CD4-positive, alpha-beta T cell treated with Interferon alpha-2 for 1 hour (primary cell): ENCODE results near the gene TMEM121.
A peak's percentile ranks its signal among the peaks of the same experiment; 100 is the strongest.

Source experiments
- DNase-seq, 2 donors: peaks; one replicate each; pipeline ENCODE4 v3.0.0-alpha.2; 2020 to 2022

Gene TMEM121

DNA sequence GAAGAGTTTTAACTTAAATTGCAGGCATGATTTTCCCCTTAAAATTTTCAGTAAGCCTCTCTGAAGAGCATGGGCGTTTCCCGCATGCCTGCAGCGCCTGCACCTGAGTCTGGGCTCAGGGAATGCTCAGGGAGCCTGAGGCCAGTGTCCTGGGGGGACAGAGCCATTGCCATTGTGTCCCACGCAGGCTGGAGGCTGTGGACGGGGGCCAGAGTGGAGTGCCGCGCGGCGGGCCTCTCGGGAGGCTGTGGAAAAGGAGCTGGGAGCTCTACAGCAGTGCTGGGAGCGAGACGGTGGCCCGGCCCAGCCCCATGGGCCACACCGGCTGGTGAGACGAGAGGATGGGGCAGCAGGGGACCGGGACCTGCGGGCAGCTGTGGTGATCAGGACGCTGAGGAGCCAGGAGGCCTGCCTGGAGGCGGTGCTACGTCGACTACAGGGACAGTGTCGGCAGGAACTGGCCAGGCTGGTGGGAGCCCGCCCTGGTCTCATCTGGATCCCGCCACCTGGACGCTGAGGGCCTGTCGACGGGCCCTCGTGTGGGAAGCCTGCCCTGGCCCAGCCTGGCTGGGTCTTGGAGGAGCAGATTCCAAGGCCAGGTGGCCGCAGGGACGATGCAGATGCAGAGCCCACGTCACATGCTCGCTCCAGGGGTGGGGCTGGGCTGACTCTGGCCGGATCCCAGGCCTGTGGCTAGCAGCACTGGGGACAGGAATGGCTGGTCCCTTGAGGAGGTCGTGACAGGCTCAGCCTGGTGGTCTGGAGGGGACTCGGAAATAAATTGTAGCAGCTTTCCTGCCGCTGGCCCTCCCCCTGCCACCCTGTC, 27.7 kb upstream of the TMEM121 start:
- no peak for DNase-seq

DNA sequence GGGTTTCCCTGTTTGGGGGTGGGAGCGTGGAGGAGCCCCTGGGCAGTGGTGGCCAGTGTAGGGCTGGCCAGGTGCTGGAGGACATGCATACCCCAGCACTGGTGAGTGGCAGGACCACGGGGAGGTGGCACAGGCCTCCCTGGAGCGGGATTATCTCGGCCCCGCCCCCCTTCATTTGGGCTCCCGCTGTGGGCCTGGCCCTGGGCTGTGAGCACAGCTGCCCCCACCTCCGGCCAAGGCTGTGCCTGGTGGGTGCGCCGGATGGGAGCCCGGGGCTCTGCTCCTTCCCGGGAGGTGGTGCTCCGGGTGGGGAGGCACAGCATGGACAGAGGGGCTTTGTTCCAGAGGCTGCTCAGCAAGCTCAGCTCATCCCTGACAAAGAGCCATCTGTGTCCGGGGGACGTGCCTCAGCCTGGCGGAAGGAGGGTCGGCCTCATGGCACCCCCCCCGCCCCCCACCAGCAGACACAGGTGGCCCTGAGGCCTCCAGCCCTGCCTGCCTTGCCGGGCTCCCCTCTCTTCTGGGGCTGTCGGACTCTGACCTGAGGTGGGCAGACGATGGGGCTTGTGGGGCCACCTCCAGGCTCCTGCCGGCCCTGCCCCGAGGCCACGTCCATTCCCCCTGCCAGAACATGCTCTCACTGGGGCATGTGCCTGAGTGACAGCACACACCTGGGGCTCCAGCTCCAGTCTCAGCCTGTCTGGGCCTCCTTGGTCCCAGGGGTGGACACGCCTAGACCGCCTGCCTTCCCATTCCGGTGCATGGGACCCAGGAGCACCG, 26.9 kb upstream of the TMEM121 start:
- DNase-seq: peak in 1 of 2 donors; percentile 19

DNA sequence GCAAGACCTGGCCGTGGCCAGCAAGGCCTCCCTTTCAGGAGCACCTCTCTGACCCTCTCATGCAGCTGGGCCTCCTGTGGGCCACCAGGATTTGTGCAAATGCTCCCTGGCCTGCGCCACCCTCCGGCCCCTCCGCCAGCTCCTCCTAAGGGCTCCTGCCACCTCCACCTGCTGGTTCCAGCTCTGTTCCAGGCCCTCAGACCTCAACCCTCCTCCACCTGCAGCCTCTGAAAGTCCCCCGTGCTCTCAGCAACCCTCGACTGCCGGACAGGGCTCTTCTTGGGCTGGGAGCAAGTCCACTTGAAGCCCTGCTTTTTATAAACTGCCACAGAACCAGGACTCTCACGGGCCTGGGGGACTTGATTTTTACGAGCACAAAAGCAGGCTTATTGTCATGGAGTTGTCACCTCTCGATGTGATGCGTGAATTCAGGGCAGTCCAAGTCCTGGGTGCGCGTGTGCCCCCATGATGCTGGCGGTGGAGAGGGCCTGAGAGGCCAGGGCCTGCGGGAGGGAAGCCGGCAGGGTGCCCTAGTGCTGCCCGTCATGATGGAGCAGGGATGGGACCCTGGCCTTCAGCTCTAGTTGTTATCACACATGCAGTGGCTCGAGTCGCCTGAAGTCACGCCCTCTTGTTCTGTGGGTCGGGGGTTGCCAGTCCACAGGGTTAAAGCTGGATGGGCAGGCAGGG, 26.2 kb upstream of the TMEM121 start:
- DNase-seq: peak in 1 of 2 donors; percentile 21

DNA sequence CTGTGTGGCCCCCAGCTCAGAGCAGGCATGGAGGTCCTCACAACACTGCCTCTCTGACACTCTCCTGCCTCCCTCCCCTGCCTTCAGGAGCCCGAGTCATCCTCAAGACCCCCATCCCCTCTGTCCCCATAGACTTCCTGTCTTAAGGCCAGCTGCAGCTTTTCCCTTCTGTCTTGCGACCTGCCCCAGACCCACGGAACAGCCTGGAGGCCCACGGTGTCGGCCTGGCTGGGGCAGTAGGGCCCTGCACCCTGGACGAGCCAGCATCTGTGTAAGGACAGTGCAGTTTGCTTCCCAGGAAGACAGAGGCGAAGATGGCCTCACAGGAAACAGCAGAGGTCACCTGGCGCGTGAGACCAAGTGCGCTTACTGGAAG, 25.7 kb upstream of the TMEM121 start:
- peak in 1 of 2 donors; percentile 19 for DNase-seq

DNA sequence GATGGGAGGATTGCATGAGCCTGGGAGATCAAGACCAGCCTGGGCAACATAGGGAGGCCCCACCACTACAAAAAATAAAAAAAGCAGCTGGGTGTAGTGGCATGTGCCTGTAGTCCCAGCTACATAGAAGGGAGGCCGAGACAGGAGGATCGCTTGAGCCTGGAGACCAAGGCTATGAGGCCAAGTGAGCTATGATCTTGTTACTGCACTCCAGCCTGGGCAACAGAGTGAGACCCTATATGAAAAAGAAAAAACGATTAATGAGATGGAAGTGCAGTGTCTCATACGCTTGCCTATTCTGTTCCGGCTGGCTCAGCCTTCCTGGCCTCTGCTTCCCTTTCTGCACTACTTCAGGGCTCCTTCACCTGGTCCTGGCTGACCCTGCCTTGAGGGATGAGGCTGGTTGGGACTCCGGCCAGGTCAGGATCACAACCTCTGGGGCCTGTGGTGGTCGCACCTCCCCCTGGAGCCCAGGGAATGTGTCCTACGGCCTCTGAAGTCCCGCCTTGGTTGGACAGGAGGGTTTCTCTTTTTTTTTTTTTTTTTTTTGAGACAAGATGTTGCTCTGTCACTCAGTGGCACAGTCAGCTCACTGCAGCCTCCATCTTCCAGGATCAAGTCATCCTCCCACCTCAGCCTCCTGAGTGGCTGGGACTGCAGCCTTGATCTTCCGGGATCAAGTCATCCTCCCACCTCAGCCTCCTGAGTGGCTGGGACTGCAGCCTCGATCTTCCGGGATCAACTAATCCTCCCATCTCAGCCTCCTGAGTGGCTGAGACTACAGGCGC, 24.7 kb upstream of the TMEM121 start:
- DNase-seq: peak in 1 of 2 donors; percentile 14

DNA sequence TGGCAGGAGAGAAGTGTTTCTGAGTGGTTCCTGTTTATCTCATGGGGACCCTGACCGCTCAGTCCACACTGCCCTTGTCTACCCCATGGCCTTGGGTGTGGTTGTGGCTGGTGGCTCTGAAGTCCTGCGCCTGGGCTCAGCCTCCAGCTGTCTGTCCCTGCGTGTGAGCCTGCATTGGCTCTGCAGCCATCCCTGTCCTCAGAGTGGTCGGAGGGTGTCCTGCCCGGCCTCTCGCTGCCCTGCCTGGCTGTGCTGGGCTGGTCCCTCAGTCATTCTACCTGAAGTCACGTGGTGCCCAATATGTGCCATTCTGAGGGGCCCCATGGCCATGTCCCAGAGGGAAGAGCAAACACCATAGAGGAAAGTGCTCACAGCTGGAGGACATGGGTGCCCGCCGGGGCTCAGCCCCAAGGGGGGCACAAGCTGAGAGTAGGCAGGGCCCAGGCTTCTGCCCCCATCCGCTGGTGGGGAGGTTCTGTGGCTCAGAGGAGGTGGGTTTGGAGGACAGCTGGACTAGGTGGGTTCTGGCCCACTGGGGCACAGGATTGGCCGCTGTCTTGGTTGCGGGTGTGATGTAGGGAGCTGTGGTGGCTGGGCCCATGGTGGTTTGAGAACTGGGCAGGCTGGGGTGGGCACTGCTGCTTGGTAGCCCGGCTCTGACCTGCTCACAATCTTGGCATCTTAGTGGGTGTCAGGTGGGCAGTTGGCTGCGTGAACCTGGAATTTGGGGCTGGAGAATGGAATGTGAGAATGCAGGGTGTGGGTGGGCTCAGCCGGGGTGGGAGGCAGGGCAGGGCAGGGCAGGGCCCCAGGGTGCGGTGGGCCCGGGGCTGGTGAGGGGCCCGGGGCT, 23.7 kb upstream of the TMEM121 start:
- DNase-seq: peak in 1 of 2 donors; percentile 24

DNA sequence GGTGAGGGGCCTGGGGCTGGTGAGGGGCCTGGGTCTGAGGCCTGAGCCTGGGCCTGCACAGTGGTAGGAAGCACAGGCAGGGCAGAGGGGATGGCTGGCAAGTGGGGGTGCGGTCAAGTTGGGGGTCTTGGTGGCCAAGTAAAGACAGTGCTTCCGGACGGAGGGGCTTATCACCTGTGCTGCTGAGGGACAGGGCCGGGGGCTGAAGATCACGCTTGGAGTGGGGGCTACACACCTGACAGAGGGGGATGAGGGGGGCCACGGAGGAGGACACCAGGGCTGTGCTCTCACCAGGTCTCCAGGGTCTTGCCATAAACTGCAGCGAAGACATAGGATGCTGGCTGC, 23.1 kb upstream of the TMEM121 start:
- DNase-seq: peak in 1 of 2 donors; percentile 15

DNA sequence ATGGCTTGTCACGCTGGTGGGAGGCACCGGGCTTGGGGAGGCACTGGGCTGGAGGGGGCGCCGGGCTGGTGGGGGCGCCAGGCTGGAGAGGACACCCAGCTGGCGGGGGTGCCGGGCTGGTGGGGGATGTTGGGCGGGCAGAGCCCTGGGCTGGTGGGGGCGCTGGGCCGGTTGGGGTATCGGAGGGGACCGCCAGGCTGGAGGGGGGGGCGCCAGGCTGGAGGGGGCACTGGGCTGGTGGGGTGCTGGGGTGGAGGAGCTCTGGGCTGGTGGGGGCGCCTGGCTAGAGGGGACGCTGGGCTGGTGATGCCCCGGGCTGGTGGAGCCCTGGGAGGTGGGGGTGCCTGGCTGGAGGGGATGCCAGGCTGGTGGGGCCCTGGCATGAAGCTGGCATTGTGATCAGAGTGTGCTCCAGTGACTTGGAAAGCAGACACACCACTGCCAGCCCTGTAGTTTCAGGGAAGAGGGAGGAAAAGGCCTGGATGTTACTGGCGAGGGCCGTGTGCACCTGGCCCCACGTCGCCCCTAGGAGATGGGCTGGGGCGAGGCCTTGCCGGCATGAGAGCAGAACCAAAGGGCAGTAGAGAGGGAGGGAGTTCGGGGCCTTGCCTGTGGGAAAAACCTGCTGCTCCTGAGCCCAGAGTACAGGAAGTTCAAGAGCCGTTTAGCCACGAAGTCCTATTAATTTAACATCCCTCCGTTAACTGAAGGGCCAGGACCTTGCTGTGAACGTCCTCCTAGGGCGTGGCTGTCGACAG, 22.3 kb upstream of the TMEM121 start:
- DNase-seq: peak in 1 of 2 donors; percentile 14

DNA sequence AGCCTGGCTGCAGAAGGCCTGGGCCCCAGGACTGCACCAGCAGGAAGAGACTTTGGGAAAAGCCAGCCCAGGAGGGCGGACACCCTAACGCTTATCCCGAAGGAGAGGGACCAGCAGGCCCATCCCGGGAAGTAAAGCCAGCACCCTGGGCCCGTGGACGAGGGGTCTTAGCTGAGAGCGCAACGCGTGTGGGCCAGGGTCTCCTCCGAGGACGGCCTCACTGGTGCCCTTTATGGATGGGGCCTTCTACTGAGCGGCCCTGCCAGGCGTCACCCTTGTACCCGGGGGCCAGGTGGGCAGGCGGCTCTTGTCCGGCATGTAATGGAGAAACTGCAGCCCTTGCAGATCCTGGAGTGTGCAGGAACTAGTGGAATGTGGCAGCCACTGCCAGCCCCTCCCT, 21.3 kb upstream of the TMEM121 start:
- peak in 1 of 2 donors; percentile 3 for DNase-seq

DNA sequence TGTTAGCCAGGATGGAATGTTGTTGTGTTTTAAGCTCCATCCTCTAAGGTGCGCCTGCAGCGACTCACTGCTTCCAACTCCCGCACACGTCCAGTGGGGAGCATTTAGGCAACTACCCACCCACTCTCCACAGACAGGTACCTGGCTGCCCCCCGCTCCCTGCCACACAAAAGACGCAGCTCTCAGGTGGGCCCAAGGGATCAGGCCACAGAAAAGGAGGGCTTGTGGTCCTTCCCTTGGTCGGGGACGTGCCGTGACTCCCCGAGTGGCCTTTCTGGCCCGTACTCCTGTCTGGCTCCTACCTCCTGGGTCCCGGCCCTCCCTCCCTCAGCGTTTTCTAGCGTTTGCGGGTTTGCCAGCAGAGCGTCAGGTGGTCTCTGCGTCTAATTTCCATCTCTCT, 19.1 kb upstream of the TMEM121 start:
- no peak for DNase-seq

DNA sequence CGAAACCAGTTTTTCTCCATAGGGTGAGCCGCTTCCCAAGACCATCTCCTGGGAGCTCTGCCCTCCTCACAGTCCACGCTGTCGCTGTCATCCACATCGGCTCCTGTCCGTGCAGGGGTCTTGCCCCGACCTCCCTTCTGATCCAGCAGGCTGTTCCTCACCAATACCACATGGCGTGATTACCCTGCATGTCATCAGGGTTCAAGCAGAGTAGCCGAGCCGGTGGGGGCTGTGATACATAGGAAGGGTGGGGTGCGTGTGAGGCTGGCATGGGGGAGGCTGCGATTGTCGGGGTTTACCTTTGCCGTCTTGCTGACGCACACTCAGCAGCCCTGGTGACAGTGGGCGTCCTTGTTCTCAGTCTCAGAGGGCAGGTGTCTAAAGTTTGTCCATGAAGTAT, 18.3 kb upstream of the TMEM121 start:
- no peak for DNase-seq

DNA sequence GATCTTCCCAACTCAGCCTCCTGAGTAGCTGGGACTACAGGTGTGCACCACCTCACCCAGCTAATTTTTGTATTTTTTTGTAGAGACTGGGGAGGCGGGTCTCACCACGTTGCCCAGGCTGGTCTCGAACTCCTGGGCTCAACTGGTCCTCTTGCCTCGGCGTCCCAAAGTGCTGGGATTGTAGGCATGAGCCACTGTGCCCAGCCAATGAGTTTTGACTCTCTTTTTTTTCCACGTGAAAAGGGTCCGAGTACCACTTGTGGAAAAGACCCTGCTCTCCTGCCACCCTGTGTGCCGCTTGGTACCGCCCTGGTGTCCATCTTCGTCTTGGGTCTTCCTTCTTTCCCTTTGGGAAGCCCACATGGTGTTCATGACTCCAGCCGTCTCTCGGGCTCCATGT, 17.8 kb upstream of the TMEM121 start:
- DNase-seq: no peak

DNA sequence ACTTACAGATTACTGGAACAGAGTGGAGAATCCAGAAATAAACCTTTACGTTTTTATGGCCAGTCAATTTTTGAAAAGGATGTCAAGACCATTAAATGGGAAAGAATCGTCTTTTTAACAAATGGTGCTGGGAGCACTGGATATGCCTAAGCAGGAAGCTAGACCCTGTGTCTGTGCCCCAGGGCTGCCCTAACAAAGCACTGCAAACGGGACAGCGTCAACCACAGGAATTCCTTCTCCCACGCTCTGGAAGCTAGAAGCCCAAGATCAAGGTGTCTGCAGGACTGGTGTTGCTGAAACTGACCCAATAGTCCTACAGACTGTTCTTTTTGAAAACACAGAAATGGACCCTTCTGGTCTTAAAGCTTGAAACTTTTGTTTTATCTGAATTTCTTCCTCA, 9.3 kb upstream of the TMEM121 start:
- DNase-seq: no peak

DNA sequence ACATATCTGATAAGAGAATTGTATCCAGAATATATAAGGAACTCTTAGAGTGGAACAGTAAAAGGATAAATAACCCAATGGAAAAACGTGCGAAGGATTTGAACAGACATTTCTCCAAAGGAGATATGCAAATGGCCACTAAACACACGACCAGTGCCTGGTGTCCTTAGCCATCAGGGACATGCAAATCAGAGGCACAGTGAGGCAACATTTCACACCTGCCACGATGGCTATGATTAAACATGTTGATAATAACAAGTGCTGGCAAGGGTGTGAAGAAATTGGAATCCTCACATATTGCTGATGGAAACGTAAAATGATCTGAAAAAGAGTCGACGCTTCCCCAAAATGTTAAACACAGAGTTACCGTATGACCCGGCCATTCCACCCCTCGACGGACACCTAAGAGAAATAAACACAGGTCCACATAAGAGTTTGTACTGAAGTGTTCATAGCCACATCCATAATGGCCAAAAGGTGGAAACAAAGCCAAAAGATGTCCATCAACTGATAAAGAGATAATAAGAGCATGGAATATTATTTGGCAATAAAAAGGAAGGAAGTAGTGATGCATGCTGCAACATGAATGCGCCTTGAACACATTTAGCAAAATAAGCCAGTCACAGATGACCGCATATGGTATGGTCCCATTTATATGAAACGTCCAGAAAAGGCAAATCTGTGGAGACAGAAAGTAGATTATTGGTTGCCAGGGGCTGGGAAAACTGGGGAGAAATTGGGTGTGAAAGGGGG, 6.3 kb upstream of the TMEM121 start:
- no peak for DNase-seq

DNA sequence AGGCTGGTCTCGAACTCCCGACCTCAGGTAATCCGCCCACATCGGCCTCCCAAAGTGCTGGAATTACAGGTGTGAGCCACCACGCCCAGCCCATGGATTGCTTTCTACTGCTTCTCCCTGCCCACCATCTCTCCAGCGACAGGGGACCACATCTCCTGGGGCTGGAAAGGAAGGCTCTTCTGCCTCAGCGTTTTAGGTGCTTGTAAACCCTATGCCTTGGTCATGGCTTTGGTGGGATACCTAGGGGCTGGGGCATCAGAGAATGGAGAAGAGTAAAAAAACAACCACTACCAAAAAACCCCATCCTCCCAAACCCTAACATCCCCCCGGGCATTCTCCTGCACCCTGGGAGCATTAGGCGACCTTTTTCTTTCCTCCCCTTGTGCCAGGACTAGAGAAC, 1.1 kb upstream of the TMEM121 start:
- no peak for DNase-seq

DNA sequence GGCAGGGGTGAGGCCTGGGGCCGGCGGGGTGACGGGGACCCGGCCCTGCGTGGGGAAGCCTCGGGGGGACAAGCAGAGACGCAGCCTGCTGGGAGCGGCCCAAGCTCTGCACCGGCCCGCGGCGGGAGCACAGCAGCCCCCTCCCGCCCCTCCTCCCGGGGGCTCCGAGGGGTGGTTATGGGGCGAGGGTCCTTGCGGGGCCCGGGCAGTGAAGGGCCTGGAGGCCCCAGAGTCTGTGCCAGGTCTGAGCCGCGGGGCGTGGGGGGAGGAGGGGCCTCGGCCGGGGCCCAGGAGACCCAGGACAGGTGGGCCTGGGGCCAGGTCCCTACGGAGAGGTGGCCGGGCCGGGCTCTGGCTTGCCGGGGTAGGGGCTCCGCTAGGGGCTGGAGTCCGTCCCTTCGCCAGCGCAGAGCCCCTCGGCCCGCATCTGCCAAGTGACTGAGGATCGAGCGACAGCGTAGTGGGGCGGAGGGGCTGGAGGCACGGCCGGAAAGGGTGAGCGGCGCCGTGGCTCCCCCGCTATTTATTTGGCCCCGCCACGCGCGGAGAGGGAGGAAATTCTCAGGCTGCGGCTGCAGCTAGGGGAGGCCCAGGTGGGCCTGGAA, 495 bp downstream of the TMEM121 start:
- no peak for DNase-seq

DNA sequence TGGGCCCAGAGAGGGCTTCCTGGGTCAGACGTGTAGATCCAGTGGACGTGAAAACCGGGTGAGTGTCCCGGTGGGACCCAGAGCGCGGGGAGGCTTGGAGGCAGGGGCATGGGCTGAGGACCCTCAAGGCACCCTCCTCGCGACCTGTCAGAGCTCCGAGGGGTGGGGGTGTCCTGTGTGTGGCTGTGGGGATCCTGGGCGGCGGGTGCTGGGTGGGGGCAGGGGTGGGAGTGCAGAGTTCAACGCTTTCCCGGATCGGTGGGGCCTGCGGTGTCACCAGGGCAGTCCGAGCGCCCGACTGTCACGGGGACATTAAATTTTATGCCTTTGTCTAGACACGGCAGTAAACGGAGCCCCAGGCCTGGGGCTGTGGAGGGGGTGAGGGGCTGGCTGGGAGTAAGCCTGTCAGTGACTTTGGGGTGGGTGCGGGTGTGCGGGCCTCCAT, 1.0 kb downstream of the TMEM121 start:
- no peak for DNase-seq

DNA sequence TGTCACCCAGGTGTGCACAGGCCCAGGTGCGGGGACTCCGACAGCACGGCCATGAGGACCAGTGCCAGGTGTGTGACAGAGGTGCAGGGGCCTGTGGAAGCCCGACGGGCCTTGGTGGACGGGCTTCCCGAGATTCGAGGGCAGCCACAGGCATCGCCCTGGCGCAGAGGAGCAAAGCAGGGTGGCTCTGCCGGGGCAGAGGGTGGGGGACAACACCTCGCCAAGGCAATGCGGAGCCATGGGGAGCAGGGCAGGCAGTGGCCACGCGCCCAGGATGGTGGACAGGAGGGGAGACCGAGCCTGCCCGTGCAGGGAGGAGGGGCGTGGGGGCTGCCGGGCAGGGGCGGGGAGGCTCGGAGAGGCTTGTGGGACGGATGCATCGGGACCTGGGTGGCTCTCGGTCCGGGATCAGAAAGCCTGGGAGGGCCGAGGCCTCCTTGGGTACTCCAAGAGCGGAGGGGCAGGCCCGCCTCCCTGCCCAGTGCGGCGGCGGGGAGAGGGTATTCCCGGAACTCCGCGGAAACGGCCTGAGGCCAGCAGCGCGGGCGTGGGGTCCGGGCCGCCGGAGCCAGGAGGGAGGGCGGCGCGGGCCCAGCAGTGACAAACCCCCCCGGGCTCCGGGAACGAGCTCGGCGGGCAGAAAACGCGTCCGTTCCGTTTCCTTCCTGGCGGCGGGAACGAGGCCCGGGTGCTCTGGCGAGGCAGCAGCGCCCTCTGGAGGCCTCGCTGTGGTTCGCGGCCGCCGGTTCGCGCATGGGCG, 1.6 kb downstream of the TMEM121 start:
- DNase-seq: peak; percentile 73 to 86
